Measurements from ENCODE around the gene DDX42.

DNA sequence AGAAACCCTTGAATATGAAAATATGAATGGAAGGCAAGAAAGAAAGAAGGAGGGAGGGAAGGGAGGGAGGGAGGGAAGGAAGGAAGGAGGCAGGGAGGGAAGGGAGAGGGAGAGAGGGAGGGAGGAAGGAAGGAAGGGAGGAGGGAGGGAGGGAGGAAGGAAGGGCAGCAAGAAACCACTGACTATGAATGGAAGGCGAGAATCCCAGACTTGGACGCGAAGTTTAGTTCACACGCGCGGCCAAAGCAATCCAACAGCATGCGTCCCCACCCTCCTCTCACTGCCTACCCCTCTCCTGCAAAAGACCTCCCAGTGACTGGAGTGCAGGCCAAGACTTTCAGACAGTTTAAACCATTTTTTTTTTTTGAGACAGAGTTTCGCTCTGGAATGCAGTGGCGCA is 76.4 kb downstream of the DDX42 start:
- TF ChIP-seq BHLHE40 (IDR thresholded peaks at IDR 0.05; ENCODE audit: borderline replicate concordance) (no peak), FOXM1 (IDR thresholded peaks at IDR 0.05; ENCODE audit: borderline replicate concordance) (no peak), ELF4 (IDR thresholded peaks at IDR 0.05) (no peak), HDGF (IDR thresholded peaks at IDR 0.05; ENCODE audit: borderline replicate concordance) (no peak), SP1 (IDR thresholded peaks at IDR 0.05) (no peak), FOXK2 (IDR thresholded peaks at IDR 0.05) (no peak), FOXA1 (IDR thresholded peaks at IDR 0.05) (no peak), ZNF384 (IDR thresholded peaks at IDR 0.05) (no peak), CTBP1 (IDR thresholded peaks at IDR 0.05; ENCODE audit: borderline replicate concordance) (no peak), TARDBP (IDR thresholded peaks at IDR 0.05) (no peak), SUZ12 (IDR thresholded peaks at IDR 0.05) (no peak), NFRKB (IDR thresholded peaks at IDR 0.05) (no peak), LEF1 (IDR thresholded peaks at IDR 0.05; ENCODE audit: borderline replicate concordance) (no peak)
- TF ChIP-seq, protein P1, sequence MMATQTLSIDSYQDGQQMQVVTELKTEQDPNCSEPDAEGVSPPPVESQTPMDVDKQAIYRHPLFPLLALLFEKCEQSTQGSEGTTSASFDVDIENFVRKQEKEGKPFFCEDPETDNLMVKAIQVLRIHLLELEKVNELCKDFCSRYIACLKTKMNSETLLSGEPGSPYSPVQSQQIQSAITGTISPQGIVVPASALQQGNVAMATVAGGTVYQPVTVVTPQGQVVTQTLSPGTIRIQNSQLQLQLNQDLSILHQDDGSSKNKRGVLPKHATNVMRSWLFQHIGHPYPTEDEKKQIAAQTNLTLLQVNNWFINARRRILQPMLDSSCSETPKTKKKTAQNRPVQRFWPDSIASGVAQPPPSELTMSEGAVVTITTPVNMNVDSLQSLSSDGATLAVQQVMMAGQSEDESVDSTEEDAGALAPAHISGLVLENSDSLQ (IDR thresholded peaks at IDR 0.05) = no peak

Data from HEK293T (cell line).